Adrenal gland (tissue), 5 donors: Measurements from ENCODE around the gene CCDC159.

Experiments
- CTCF ChIP-seq, 6 experiments: fragments of 450-650 bp in 4 of 6; fragments of 200-600 bp in 2 of 6; sonication (generic) in 1 of 6; IDR thresholded peaks; 1 replicate in 5 of 6; 2 replicates in 1 of 6; pipeline versions ENCODE4 v1.5.1 to v1.8.0; 2016 to 2021; ENCODE audit warnings: antibody characterized with exemption in 6 of 6, mild to moderate bottlenecking in 2 of 6, moderate library complexity in 1 of 6
- POLR2A ChIP-seq, 2 donors: fragments of 450-650 bp; IDR thresholded peaks; one replicate each; pipeline ENCODE4 v1.6.1; 2017; ENCODE audit warnings: antibody characterized with exemption in 2 of 2, mild to moderate bottlenecking in 2 of 2, moderate library complexity in 1 of 2
- donor health status: DM: no; HTN: no; CAD: no.

- TF ChIP-seq POLR2A (IDR thresholded peaks at IDR 0.05): no peak
- TF ChIP-seq CTCF (IDR thresholded peaks at IDR 0.05): no peak
Observed at GRCh38 chr19:11356676-11357550, 10.6 kb downstream of the CCDC159 start.
